Sciatic nerve (tissue), 2 donors: Measurements from ENCODE around the gene PCSK6. TPM values are rescaled to one million over a fixed set of nuclear protein-coding genes. Genes with fewer than 3 reads are reported as not detected.
A peak's percentile ranks its signal among the peaks of the same experiment; 100 is the strongest.
"Not testable (repeated sequence)": the region's sequence is repeated elsewhere in the genome, so short reads cannot be mapped to it uniquely, and the experiment has no call there.

Experiments
- ATAC-seq: fragments of 200-7000 bp; cut with Tn5 transposase; one replicate; pipeline ENCODE4 v1.9.1; 2020; ENCODE audit warnings: mild to moderate bottlenecking, moderate library complexity
- DNase-seq: peaks from one replicate; pipeline ENCODE4 v3.0.0-alpha.2; 2020; ENCODE audit warnings: low spot score
- intact Hi-C: fragments of 100-400 bp; cut with DNase I; formaldehyde crosslinking; loops from one replicate; pipeline ENCODE4 v1.14.2; 2022
- total RNA-seq: library from RNA; stranded (reverse); fragmentation: NEBNext Ultra II Directional; extraction: Animal tissue kit (Norgen Biotek cat#: 25700); gene quantifications from one replicate; pipeline ENCODE4 v1.2.1, GENCODE V29; 2021
- donor health status: DM: no; HTN: no; CAD: no.
- donor health status: DM: no; HTN: no; CAD: no.

The PCSK6 gene
- total RNA-seq, 1 donor from 2014 or later, result 13.9 TPM

DNA sequence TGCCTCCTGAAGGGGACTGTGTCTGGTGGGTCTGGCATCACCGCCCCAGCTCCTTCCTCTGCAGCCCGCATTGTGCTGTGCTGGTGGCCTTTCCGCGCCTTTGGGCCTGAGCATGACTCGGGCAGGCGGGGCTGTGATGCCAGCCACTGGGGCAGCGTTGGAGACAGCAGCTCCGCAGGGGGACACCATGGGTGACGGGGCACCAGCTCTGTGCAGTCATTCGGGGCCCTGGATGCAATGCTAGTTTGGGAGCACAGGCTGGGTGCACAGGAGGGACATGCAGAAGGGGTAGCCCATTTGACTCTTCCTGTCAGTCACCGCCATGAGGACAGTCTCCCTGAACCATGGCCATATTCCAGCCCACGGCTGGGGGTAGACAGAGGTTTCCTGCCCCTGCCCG, 110.6 kb downstream of the PCSK6 start:
- intact Hi-C loops, result loop anchor here (10.0 kb wide), 1 partner anchor 116 kb away; no protein-coding TSS in a partner anchor
- ATAC-seq, result no peak
- peak; percentile 37 for DNase-seq

DNA sequence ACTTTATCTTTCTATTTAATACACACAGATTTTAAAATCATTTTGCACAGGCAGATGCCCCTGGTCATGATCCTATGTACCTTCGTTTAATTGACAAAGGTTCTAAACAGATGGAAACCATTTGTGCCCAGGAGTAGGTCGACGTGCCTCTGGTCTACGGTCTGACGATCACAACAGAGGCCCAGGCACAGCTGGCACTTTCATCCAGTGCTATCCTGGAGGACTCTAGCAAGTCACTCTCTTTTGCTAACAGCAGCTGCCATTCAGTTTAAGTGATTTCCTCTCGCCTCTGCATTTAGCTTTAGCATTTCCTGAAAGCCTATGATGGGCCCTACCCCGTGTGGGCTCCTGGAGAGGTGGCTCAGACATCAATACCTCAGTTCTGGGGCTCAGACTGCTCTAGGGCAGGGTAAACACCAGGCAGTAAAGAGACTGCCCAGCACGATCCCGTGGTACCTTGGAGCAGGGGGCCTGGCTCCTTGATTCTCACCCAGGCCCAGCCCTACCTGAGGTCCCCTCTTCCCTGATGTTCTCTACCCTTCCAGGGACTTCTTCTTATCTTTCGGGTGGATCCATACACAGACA, 111.2 kb downstream of the PCSK6 start:
- intact Hi-C loops, result loop anchor here (10.0 kb wide), 1 partner anchor 117 kb away; no protein-coding TSS in a partner anchor
- DNase-seq, result peak; percentile 21

DNA sequence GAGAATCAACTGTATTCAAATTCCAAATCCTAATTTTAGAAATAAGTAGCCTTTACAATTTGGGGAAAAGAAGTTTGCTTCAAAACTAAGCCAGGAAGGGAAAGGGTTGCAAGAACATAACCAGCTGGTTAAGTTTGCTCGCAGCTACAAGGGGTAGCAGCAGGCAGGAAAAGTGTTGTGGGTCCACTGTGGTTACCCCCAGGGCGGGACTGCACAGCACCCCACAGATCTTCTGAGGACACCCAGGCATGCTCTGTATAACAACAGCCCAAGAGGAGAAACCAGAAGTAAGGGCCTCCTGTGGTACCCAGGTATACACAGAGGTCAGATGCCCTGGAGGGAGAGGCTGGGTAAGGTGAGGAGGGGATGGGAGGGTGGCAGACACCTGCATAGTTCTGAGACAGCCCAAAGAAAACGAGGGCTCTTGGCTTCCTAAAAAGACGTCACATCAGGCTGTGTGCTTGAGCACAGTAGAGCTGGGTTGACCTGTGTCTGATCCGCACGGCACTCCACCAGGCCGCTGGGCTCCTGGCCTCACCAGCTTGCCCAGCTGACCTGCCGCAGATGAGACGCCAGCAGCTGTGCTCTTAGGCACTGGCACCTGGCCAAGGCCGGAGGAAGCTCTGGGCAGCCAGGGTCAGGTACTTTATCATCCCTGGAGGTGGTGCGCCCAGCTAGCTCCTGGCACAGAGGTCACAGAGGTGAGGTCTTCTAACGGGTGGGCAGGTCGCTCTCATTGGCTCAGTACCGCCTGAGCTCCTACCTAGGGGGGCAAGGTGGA, 112.7 kb downstream of the PCSK6 start:
- no peak for ATAC-seq
- DNase-seq, result peak; percentile 28
- intact Hi-C loops, result loop anchor here (10.0 kb wide), 1 partner anchor 118 kb away; no protein-coding TSS in a partner anchor

More for the DNA sequence above, 111.2 kb downstream of the PCSK6 start:
- no peak for ATAC-seq

DNA sequence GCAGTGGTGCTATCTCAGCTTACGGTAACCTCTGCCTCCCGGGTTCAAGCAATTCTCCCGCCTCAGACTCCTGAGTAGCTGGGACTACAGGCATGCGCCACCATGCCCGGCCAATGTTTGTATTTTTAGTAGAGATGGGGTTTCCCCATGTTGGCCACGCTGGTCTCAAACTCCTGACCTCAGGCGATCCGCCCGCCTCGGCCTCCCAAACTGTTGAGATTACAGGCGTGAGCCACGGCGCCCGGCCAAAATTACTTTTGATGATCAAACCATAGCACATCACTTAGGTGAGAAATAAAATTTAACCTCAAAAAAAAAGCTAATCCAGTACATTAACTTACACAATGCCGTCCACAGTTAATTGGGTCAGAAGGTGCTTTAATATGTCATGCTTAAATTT, 114.5 kb downstream of the PCSK6 start:
- intact Hi-C loops, result loop anchor here (10.0 kb wide), 1 partner anchor 120 kb away; no protein-coding TSS in a partner anchor
- ATAC-seq, result not testable (repeated sequence)
- peak; percentile 50 for DNase-seq

DNA sequence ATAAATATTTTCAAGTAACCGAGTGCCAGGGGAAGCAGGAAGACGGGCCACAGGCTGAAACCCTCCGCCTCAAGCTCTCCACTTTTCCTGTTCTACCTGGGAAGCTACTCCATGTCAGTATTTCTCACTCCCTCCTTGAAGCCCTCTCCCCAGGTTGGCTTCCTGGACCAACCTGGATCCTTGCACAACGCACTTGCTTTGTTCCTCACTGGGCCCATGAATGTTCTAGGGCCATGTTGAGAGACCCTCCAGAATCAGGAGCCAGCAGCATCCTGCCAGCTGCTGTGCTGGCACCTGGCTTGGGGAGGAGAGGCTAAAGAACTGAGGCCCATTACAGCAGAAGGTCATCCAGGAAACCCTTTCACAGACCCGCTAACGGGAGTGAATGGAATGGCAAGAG, 115.2 kb downstream of the PCSK6 start:
- no peak for ATAC-seq
- intact Hi-C loops, result loop anchor here (10.0 kb wide), 1 partner anchor 120 kb away; no protein-coding TSS in a partner anchor
- DNase-seq, result no peak

DNA sequence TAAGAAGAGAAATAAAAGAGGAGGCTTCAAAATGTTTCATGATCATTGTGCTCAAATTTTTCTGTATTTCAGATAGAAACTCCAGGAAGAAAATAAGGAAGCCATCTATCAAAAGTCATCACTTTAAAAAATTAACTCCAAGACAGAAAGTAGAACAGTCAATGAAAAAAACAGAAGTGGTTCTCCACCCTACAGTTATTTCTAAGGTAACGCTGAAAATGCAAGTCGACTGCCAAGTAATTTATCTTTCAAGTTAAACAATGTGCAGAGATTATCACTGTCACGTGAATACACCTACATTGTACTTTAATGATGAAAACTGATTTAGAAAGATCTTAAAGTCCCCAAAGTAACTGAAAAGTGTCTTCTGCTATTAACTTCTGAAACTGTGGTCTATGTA, 115.9 kb downstream of the PCSK6 start:
- intact Hi-C loops, result loop anchor here (10.0 kb wide), 1 partner anchor 121 kb away; no protein-coding TSS in a partner anchor
- DNase-seq (no peak), ATAC-seq (no peak)

DNA sequence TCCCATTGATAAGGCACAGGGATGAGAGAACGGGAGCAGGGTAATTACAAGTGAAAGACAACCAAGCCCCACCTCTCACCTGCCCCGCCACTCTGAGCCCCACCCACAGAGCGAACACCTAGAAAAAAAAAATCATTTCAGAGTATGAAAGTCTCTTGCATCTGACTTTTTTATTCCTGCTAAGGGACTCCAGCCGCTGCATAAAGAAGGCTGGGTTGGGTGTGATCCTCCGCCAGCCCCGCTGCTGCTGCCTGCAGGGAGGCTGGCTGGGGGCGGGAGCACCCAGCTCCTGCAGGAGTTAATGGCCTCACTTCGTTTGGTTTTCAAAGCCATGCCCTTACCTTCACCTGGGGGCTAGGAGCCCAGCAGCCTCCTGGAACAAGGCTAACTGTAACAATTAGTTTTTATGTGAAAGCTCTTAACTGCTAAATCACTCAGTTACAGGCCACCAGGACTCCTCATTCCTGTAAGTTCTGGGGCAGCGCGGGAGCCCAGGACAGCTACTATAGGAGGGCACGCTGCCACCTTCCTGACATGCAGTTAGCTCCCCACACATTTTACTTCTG, 116.5 kb downstream of the PCSK6 start:
- DNase-seq (peak; percentile 33), ATAC-seq (no peak)
- intact Hi-C loops, result loop anchor here (10.0 kb wide), 1 partner anchor 122 kb away; no protein-coding TSS in a partner anchor

DNA sequence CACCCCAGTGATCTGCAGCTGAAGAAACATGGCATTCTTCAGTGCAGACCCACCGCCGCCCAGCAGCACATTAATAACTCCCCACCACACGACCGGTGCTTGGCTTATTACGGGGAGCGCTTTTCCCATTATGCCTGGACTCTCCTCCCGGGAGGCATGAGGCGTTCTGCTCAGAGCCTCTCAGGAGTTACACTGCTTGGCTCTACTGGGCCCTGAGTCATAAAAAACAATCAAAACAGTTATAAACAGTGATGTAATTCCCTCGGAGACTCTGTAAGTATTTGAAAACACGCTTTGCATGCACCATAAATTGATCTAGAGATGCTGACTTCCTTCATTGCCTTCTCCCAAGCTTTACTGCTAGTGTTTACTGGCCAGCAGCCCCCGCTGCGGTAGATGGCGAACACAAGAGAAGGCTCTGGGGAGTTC, 117.3 kb downstream of the PCSK6 start:
- DNase-seq, result no peak
- peak; percentile 69 for ATAC-seq
- intact Hi-C loops, result loop anchor here (10.0 kb wide), 1 partner anchor 123 kb away; no protein-coding TSS in a partner anchor

DNA sequence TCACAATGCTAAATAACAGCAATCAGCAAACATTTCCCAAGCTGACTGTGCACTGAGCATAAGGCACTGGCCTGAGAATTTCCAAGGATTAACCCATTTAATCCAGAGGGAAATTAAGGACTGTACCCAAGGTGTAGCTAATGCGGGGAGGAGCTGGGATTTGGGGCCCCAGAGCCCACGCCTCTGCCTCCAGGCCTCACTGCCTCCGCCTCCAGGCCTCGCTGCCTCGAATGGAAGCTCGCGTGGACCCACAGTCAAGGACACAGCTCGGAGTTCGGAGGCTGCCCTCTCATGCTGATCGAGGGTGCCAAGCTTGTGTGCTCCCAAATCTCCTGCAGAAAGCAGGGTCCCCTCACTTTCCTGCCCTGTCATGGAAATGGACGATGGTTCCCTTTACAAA, 118.0 kb downstream of the PCSK6 start:
- intact Hi-C loops, result loop anchor here (10.0 kb wide), 1 partner anchor 123 kb away; no protein-coding TSS in a partner anchor

DNA sequence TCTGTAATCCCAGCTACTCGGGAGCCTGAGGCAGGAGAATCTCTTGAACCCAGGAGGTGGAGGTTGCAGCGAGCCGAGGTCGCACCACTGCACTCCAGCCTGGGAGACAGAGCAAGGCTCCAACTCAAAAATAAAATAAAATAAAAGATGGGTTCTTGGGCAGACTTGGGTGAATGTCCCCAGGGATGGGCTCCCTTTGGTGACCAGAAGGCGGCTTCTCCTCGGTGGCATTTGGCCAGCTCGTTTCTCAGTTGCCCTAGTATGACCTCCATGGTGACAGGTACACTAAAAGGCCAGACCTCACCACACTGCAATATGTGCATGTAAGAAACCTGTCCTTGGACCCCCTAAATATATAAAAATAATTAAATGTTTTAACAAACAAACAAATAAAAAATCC, 118.4 kb downstream of the PCSK6 start:
- intact Hi-C loops, result loop anchor here (10.0 kb wide), 1 partner anchor 124 kb away; no protein-coding TSS in a partner anchor
- DNase-seq (peak; percentile 38), ATAC-seq (no peak)

More for the DNA sequence above, 118.0 kb downstream of the PCSK6 start:
- DNase-seq (peak; percentile 52), ATAC-seq (peak; percentile 18)

DNA sequence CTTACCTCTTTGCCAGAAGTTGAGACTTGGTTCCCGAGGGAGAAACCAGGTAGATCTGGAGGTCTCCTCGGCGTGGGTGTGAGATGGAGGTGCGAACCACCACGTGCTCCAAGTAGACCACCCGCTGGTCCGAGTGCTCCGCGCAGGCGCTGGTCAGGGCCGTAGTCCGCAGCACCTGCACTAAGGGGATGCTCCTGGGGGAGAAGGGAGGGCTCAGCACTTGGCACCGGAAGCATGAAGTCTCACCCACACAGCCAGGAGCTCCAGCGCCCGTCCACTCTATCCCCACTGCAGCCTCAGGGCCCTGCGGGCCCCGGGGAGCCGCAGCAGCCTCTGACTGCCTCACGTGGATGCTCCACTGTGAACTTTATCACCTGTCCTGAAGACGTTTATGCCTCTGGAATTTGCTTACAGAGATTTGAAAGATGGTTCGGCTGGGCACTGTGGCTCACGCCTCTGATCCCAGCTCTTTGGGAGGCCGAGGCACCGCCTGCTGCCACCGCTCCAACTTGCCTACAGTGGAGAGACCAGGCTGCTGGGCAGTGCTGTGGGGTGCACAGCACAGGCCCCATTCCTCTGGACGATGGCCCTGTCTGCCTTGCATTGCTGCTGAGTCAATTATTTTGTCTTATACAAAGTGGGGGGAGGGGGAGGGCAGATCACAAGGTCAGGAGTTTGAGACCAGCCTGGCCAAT, 119.0 kb downstream of the PCSK6 start:
- DNase-seq (peak; percentile 45), ATAC-seq (peak; percentile 13)
- intact Hi-C loops, result loop anchor here (10.0 kb wide), 1 partner anchor 124 kb away; no protein-coding TSS in a partner anchor

DNA sequence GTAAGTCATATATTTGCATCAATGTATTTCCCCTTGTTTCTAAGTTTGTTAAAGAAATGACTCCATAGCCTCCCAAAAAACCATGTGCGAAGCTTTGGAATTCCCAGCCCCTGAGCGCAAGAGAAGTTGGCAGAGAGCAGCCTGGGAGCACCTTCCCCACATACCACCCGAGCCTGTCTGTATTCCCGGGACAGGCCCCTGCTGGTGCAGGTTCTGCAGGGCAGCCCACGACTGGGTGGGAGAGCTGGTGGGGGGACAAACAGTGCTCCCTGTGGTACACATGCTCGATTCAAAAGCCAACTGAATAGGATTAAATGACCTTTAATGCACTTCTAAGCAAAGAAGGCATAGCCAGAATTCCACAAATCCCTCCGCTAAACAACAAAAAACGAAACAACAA, 119.8 kb downstream of the PCSK6 start:
- intact Hi-C loops, result loop anchor here (10.0 kb wide), 1 partner anchor 125 kb away; no protein-coding TSS in a partner anchor
- no peak for ATAC-seq

DNA sequence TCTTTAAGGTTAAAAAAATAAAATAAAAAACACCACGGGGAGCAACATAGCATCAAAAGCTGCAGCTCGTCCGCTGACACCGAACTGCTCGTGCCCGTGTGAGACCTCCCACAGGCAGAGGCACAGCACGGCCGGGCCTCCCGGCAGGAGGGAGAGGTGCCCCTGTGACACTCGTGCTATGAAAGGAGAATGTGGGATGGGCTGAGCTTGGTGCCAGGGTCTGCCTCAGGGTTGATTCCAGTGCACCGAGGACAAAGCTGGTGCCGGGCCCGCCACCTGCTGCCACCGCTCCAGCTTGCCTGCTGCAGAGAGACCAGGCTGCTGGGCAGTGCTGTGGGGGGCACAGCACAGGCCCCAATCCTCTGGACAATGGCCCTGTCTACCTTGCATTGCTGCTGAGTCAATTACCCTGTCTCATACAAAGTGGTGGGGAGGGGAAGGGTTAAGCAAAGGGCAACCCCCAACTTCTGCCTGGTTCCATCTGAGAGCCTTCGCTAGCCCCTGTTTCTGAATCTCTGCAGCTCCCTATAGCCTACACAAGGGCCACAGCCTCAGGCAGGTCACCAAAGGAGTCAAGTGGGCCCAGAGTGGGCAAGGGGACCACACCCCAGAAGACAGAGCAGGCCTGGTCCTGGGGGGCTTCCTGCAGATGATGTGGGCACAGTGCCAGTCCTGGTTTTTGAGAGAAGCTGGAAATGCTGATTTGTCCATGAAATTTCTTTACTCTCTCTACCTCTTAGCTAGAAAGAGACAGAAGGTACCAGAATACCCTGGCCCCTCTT, 120.5 kb downstream of the PCSK6 start:
- DNase-seq, result peak; percentile 48
- intact Hi-C loops, result no loop called here
- ATAC-seq, result no peak

More for the DNA sequence above, 119.8 kb downstream of the PCSK6 start:
- peak; percentile 39 for DNase-seq

DNA sequence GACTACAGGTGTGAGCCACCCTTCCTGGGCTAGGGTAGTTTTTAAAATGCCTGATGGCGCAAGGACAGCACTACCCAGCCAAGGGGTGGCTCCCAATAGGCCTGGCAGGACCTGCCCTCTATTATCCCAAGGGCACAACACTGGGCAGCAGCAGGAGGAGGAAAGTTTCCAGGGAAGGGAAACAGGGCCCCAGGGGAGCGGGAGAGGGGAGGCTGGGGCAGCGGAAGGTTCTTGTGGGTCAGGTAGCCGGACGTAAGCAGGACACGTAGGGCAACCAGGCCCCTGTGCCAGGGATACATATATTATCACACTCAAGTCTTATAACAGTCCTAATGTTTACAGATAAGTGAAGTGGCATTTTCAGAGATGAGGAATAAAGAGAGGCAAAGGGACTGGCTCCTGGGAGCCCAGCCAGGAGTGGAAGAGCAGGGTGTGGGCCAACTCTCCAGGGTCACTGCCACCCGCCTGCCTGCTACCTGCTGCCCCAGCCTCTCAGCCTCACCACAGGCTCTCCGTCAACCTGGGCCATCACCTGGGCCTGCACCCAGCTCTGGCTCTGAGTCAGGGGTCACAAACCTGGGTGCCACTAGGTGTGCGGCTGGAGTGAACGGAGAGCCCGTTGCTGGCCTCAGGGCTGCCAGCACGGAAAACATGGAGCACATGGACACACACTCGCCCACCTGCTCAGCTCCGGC, 121.3 kb downstream of the PCSK6 start:
- intact Hi-C loops, result no loop called here
- ATAC-seq (no peak), DNase-seq (peak; percentile 51)

DNA sequence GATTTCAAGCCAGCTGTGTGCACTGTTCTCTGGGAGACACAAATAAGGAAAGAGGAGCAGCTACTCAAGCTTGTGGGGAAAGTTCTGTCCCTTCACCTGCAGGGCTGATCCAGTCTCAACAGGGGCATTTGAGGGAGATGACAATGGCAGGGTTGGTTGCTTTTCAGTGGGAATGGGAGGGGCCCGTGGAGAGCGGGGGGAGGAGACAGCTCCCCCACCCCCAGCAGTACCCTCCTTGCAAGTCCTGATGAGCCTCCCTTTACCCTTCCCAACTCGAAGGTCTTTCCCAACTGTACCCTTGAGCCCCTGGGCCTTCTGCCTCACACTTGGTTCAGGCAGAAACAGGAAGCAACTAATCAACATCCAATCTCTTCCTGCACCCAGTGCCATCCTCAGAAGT, 122.7 kb downstream of the PCSK6 start:
- intact Hi-C loops, result no loop called here
- ATAC-seq, result no peak

DNA sequence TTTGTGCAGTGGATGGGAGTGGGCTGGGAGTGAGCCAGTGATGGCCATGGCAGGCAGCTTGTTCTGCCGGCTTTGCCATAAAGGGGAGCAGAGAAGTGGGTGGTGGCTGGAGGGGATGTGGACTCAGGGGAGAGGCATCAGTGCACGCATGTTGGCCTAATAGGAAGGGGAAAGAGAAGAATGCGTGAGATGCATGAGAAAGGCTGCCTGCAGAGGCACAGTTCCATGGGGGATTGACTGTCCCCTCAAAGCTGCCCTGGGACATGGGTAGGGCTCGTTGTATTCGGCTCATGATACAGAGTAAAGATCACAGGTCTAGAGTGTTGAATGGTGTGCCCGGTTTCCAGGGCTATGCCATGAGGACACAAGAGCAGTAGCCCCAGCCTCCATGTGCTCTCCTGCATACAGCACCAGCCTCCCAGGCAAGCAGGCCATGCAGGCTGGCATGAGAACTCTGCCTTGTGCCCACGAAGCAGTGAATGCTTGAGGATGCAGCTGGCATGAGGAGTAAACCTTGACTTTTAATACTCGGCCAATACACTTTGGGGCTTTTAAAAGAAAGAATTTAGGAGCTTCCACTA, 126.4 kb downstream of the PCSK6 start:
- ATAC-seq (no peak), DNase-seq (no peak)
- intact Hi-C loops, result no loop called here

More for the DNA sequence above, 122.7 kb downstream of the PCSK6 start:
- DNase-seq, result peak; percentile 26

DNA sequence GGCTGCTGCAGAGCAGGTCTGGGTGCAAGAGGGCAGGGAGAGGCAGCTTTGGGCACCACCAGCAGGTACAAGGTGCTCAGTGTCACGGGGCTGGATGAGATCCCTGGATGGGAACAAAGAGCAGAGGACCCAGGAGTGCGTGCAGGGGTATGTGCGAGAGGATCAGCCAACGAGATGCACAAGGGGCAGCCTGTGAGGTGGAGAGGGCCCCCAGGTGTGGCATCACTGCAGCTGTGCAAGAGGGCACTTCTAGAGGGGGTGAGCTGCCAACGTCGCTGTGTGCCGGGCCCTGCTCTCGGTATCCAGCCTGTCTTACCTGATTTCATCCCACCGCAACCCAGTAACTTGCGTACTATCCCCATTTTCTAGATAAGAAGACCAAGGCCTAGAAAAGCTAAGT, 127.1 kb downstream of the PCSK6 start:
- ATAC-seq (no peak), DNase-seq (no peak)
- intact Hi-C loops, result no loop called here
